Right ventricle myocardium superior (tissue), 1 donor: ENCODE data around the gene CAMK2B. TPM values are rescaled to one million over a fixed set of nuclear protein-coding genes. Genes with fewer than 3 reads are reported as not detected.

Experiments used
- ATAC-seq: fragments of 200-7000 bp; cut with Tn5 transposase; one replicate; pipeline ENCODE4 v1.9.1; 2020; ENCODE audit warnings: mild to moderate bottlenecking; ENCODE audit not compliant: poor library complexity
- DNase-seq: peaks from one replicate; pipeline ENCODE4 v3.0.0-alpha.2; 2020
- intact Hi-C: fragments of 100-400 bp; cut with DNase I; formaldehyde crosslinking; loops from one replicate; pipeline ENCODE4 v1.11.2; 2022
- total RNA-seq: library from RNA; stranded (reverse); fragmentation: NEBNext Ultra II Directional; extraction: Animal tissue kit (Norgen Biotek cat#: 25700); gene quantifications from one replicate; pipeline ENCODE4 v1.2.1, GENCODE V29; 2021
- donor health status: DM: no; HTN: yes; CAD: no; lungs with severe emphysema.

CAMK2B gene
- total RNA-seq, 1 donor from 2014 or later, result 87.2 TPM

GRCh38 chr7:44228571-44229350 lies 96.6 kb downstream of the CAMK2B start:
- ATAC-seq (no peak), DNase-seq (no peak)
- intact Hi-C loops, result no loop called here

- DNase-seq (no peak), ATAC-seq (no peak)
- intact Hi-C loops, result no loop called here
Observed at GRCh38 chr7:44227911-44228310, 97.5 kb downstream of the CAMK2B start.

- DNase-seq, result peak; percentile 34
- no peak for ATAC-seq
- intact Hi-C loops, result no loop called here
Observed at GRCh38 chr7:44226396-44226753, 99.0 kb downstream of the CAMK2B start.

GRCh38 chr7:44225566-44226395 lies 99.6 kb downstream of the CAMK2B start:
- ATAC-seq, result no peak
- intact Hi-C loops, result no loop called here
- peak; percentile 30 for DNase-seq

- no peak for DNase-seq
- intact Hi-C loops, result no loop called here
- ATAC-seq, result no peak
Observed at GRCh38 chr7:44224974-44225565, 100.3 kb downstream of the CAMK2B start.

- intact Hi-C loops, result no loop called here
- DNase-seq (peak; percentile 11), ATAC-seq (no peak)
Observed at GRCh38 chr7:44224080-44224973, 101.1 kb downstream of the CAMK2B start.

- peak; percentile 8 for DNase-seq
- intact Hi-C loops, result no loop called here
- no peak for ATAC-seq
Observed at GRCh38 chr7:44223362-44224079, 101.9 kb downstream of the CAMK2B start.

GRCh38 chr7:44222776-44223261 lies 102.6 kb downstream of the CAMK2B start:
- ATAC-seq, result no peak
- DNase-seq, result peak; percentile 31
- intact Hi-C loops, result no loop called here

GRCh38 chr7:44222074-44222473 lies 103.3 kb downstream of the CAMK2B start:
- ATAC-seq, result no peak
- intact Hi-C loops, result no loop called here
- peak; percentile 15 for DNase-seq

GRCh38 chr7:44221231-44221791 lies 104.1 kb downstream of the CAMK2B start:
- intact Hi-C loops, result no loop called here
- ATAC-seq (no peak), DNase-seq (peak; percentile 25)

- ATAC-seq (no peak), DNase-seq (peak; percentile 36)
- intact Hi-C loops, result no loop called here
Observed at GRCh38 chr7:44220358-44221112, 104.9 kb downstream of the CAMK2B start.

- no peak for ATAC-seq
- DNase-seq, result no peak
- intact Hi-C loops, result no loop called here
Observed at GRCh38 chr7:44220046-44220357, 105.4 kb downstream of the CAMK2B start.

- peak; percentile 29 for DNase-seq
- intact Hi-C loops, result no loop called here
- no peak for ATAC-seq
Observed at GRCh38 chr7:44219371-44220045, 105.9 kb downstream of the CAMK2B start.

GRCh38 chr7:44218418-44219201 lies 106.8 kb downstream of the CAMK2B start:
- peak; percentile 31 for DNase-seq
- intact Hi-C loops, result no loop called here
- ATAC-seq, result no peak

GRCh38 chr7:44217852-44218402 lies 107.5 kb downstream of the CAMK2B start:
- peak; percentile 33 for DNase-seq
- intact Hi-C loops, result no loop called here

More at GRCh38 chr7:44217852-44218402, 107.5 kb downstream of the CAMK2B start:
- no peak for ATAC-seq
